GM13976 (cell line): ENCODE data around the gene SIDT2.

ENCODE experiments used
- DNase-seq: peaks from one replicate; pipeline ENCODE4 v3.0.0; 2012; ENCODE audit warnings: low spot score
- CTCF ChIP-seq: IDR thresholded peaks from 2 replicates; pipeline ENCODE4 v1.5.1; 2012; ENCODE audit warnings: borderline replicate concordance, mild to moderate bottlenecking; ENCODE audit not compliant: insufficient read depth; ENCODE audit errors: extremely low read depth, missing control alignments, control extremely low read depth
- in situ Hi-C: fragments of 300-500 bp; cut with MboI; formaldehyde crosslinking; loops from one replicate; pipeline ENCODE4 v1.12.0; 2022; ENCODE audit warnings: low sequenced_read_pairs, mixed read lengths, inconsistent platforms; ENCODE audit not compliant: unreplicated experiment

The SIDT2 gene

GRCh38 chr11:117159892-117160291 is 18.7 kb upstream of the SIDT2 start:
- DNase-seq = no peak
- in situ Hi-C loops = no loop called here
- TF ChIP-seq CTCF = no peak

- in situ Hi-C loops = no loop called here
- no peak for TF ChIP-seq CTCF
- no peak for DNase-seq
Measured at GRCh38 chr11:117160826-117161225, 17.7 kb upstream of the SIDT2 start.

GRCh38 chr11:117166491-117166890 is 12.1 kb upstream of the SIDT2 start:
- in situ Hi-C loops = no loop called here
- no peak for DNase-seq
- TF ChIP-seq CTCF = no peak

- TF ChIP-seq CTCF = no peak
- in situ Hi-C loops = no loop called here
- no peak for DNase-seq
Measured at GRCh38 chr11:117169736-117170135, 8.8 kb upstream of the SIDT2 start.

- in situ Hi-C loops = no loop called here
Measured at GRCh38 chr11:117170210-117170609, 8.3 kb upstream of the SIDT2 start.

GRCh38 chr11:117171007-117171403 is 7.5 kb upstream of the SIDT2 start:
- in situ Hi-C loops = no loop called here

More at GRCh38 chr11:117170210-117170609, 8.3 kb upstream of the SIDT2 start:
- no peak for TF ChIP-seq CTCF
- DNase-seq = no peak

More at GRCh38 chr11:117171007-117171403, 7.5 kb upstream of the SIDT2 start:
- no peak for DNase-seq
- no peak for TF ChIP-seq CTCF
